Hepatocyte (in vitro differentiated cells): ENCODE results near the gene CCR3.

Experiments used
- EZH2 ChIP-seq: fragments of 200-600 bp; sonication (generic); IDR thresholded peaks from 2 replicates; pipeline ENCODE4 v1.6.1; 2016; ENCODE audit warnings: antibody characterized with exemption, mild to moderate bottlenecking, borderline replicate concordance
- EZH2phosphoT487 ChIP-seq: fragments of 200-600 bp; sonication (generic); IDR thresholded peaks from one replicate; pipeline ENCODE4 v1.6.1; 2018; ENCODE audit warnings: antibody characterized with exemption, mild to moderate bottlenecking, low read depth, moderate library complexity; ENCODE audit not compliant: unreplicated experiment, severe bottlenecking
- TF ChIP-seq, protein P1 (sequence below): fragments of 200-600 bp; sonication (generic); IDR thresholded peaks from 2 replicates; pipeline ENCODE4 v1.5.1; 2016; ENCODE audit warnings: antibody characterized with exemption, mild to moderate bottlenecking; ENCODE audit not compliant: poor library complexity

DNA sequence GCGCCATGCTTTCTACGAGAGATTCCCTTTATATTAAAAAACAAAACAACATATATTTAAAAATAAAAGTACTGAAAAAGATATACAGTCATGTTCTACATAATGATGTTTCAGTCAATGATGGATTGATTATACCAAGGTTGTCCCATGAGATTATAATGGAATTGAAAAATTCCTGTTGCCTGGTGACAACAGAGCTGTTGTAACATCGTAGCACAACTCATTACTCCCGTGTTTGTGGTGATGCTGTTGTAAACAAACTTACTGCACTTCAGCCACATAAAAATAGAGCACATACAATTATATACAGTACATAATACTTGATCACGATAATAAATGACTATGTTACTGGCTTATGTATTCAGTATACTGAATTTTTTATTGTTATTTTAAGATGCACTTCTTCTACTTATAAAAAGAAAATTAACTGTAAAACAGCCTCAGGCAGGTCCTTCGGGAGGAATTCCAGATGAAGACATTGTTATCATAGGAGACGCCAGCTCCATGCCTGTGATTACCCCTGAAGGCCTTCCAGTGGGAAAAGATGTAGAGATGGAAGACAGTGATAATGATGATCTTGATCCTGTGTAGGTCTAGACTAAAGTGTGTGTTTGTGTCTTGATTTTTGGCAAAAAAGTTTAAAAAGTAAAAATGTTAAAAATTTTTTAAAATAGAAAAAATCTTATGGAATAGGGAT lies 45.9 kb upstream of the CCR3 start:
- TF ChIP-seq EZH2phosphoT487: no peak
- TF ChIP-seq, protein P1, sequence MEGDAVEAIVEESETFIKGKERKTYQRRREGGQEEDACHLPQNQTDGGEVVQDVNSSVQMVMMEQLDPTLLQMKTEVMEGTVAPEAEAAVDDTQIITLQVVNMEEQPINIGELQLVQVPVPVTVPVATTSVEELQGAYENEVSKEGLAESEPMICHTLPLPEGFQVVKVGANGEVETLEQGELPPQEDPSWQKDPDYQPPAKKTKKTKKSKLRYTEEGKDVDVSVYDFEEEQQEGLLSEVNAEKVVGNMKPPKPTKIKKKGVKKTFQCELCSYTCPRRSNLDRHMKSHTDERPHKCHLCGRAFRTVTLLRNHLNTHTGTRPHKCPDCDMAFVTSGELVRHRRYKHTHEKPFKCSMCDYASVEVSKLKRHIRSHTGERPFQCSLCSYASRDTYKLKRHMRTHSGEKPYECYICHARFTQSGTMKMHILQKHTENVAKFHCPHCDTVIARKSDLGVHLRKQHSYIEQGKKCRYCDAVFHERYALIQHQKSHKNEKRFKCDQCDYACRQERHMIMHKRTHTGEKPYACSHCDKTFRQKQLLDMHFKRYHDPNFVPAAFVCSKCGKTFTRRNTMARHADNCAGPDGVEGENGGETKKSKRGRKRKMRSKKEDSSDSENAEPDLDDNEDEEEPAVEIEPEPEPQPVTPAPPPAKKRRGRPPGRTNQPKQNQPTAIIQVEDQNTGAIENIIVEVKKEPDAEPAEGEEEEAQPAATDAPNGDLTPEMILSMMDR: no peak
- no peak for TF ChIP-seq EZH2
